HTR-8/SVneo (cell line): ENCODE measurements around the gene CDK15.

Experiments
- DNase-seq: peaks from one replicate; pipeline ENCODE4 v3.0.0; 2011; ENCODE audit warnings: low spot score, mixed read lengths; ENCODE audit not compliant: insufficient read length
- FAIRE-seq: peaks from 2 replicates; lab custom pipeline; 2011; peaks lifted over from hg19 to GRCh38; lab: Jason Lieb, UNC

CDK15 gene

GRCh38 chr2:201858281-201859184, 52.2 kb downstream of the CDK15 start:
- FAIRE-seq = no peak

GRCh38 chr2:201859949-201860348, 53.6 kb downstream of the CDK15 start:
- FAIRE-seq = no peak
- no peak for DNase-seq

More at GRCh38 chr2:201858281-201859184, 52.2 kb downstream of the CDK15 start:
- no peak for DNase-seq

- no peak for FAIRE-seq
- DNase-seq = peak; percentile 72
Measured at GRCh38 chr2:201860636-201861066, 54.3 kb downstream of the CDK15 start.

- no peak for FAIRE-seq
- DNase-seq = no peak
Measured at GRCh38 chr2:201862843-201863242, 56.5 kb downstream of the CDK15 start.

- no peak for DNase-seq
- no peak for FAIRE-seq
Measured at GRCh38 chr2:201866643-201867473, 60.5 kb downstream of the CDK15 start.

GRCh38 chr2:201871471-201871870, 65.1 kb downstream of the CDK15 start:
- FAIRE-seq (no peak), DNase-seq (no peak)

- no peak for DNase-seq
- no peak for FAIRE-seq
Measured at GRCh38 chr2:201872591-201872990, 66.3 kb downstream of the CDK15 start.

- DNase-seq = no peak
Measured at GRCh38 chr2:201879996-201880395, 73.7 kb downstream of the CDK15 start.

GRCh38 chr2:201880579-201880978, 74.2 kb downstream of the CDK15 start:
- FAIRE-seq (no peak), DNase-seq (no peak)

More at GRCh38 chr2:201879996-201880395, 73.7 kb downstream of the CDK15 start:
- no peak for FAIRE-seq

GRCh38 chr2:201880993-201881611, 74.8 kb downstream of the CDK15 start:
- no peak for FAIRE-seq
- no peak for DNase-seq

GRCh38 chr2:201881741-201882140, 75.4 kb downstream of the CDK15 start:
- FAIRE-seq (no peak), DNase-seq (no peak)

- no peak for DNase-seq
- peak; percentile 69 for FAIRE-seq
Measured at GRCh38 chr2:201882353-201883090, 76.2 kb downstream of the CDK15 start.

GRCh38 chr2:201883606-201884369, 77.5 kb downstream of the CDK15 start:
- no peak for FAIRE-seq
- no peak for DNase-seq

- DNase-seq = no peak
Measured at GRCh38 chr2:201886504-201886903, 80.2 kb downstream of the CDK15 start.

GRCh38 chr2:201887773-201888425, 81.6 kb downstream of the CDK15 start:
- no peak for FAIRE-seq
- DNase-seq = no peak

More at GRCh38 chr2:201886504-201886903, 80.2 kb downstream of the CDK15 start:
- FAIRE-seq = no peak

GRCh38 chr2:201888426-201888800, 82.1 kb downstream of the CDK15 start:
- DNase-seq (no peak), FAIRE-seq (no peak)

- FAIRE-seq = no peak
- DNase-seq = no peak
Measured at GRCh38 chr2:201890453-201890852, 84.1 kb downstream of the CDK15 start.

- DNase-seq (no peak), FAIRE-seq (no peak)
Measured at GRCh38 chr2:201891676-201892075, 85.3 kb downstream of the CDK15 start.

GRCh38 chr2:201892516-201892915, 86.2 kb downstream of the CDK15 start:
- no peak for FAIRE-seq

More at GRCh38 chr2:201892516-201892915, 86.2 kb downstream of the CDK15 start:
- no peak for DNase-seq
